ENCODE results near the gene BPIFA1.

Gene BPIFA1

DNA sequence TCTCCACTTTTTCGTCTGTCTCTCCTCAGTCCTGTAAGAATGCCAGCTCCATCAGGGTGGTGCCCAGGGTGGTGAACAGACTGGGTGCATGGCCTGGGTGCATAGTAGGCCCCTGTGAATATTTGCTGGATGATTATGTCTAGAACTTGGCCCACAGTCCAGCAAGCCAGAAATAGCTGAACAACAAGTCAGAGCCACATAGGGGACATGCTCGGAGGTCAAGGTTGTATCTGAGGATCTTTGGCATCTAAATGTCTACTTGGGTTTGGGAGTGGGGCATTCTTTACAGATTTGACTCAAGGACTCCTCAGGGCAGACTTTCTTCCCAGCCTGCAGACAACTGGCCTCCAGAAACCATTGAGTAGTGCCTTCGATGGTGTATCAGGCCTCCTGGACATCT is 36.8 kb upstream of the BPIFA1 start:
- no peaks in the 10 kb centered on the region for H3K36me3 ChIP-seq
- no peak overlapping the region for H3K27ac ChIP-seq
- H3K9me3 ChIP-seq (ENCODE audit: severe bottlenecking), result peaks cover 2% of the 10 kb centered on the region
- no peaks in the 10 kb centered on the region for H3K27me3 ChIP-seq (ENCODE audit: insufficient read depth, low read depth, severe bottlenecking)
- no peak for TF ChIP-seq CTCF (IDR thresholded peaks at IDR 0.05; ENCODE audit: low read depth, low read length)
- DNase-seq, result no peak
- no peak overlapping the region for H3K4me3 ChIP-seq (ENCODE audit: low read depth, low read length)

GRCh38 chr20:33202451-33202850 is 33.3 kb upstream of the BPIFA1 start:
- H3K4me3 ChIP-seq (ENCODE audit: low read depth, low read length), result no peak overlapping the region
- H3K27me3 ChIP-seq (ENCODE audit: insufficient read depth, low read depth, severe bottlenecking), result no peaks in the 10 kb centered on the region
- no peak for DNase-seq
- no peaks in the 10 kb centered on the region for H3K36me3 ChIP-seq
- H3K27ac ChIP-seq, result no peak overlapping the region
- H3K9me3 ChIP-seq (ENCODE audit: severe bottlenecking), result no peaks in the 10 kb centered on the region
- no peak for TF ChIP-seq CTCF (IDR thresholded peaks at IDR 0.05; ENCODE audit: low read depth, low read length)

DNA sequence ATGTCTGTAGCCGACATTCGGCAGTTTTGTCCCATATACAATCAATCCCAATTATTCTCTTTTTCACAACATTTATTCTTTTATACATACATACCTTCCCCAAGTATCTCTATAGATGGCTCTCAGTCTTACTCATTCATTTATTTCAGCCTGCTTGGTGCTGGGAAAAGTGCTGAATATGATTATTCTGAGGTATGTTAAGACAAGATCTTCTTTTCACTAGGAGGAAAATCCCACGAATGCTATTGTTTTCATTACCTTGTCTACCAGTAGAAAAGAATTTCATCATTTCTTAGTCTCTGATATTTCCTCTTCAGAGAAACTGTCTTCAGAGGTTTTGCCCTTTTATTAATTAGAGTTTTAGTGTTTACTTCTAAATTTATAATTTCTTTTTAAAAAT is 32.4 kb upstream of the BPIFA1 start:
- no peak for TF ChIP-seq CTCF (IDR thresholded peaks at IDR 0.05; ENCODE audit: low read depth, low read length)

DNA sequence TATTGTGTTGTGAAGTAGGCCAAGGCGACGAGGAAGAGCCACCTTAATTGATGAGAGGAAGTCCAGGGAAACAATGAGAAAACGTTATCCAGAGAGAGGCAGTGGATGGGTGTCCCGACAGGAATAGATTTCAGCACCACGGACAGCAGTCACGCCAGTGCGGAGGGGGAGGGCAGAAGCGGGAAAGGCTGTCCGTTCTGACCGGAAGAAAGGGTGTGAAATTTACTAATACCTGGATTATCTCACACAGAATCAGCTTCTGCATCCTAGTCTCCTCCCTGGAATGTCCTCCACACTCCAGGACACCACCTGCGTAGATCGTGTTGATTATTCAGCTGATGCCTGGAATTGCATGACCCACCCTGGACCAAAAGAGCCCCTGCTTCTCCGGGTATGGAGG is 26.0 kb upstream of the BPIFA1 start:
- no peaks in the 10 kb centered on the region for H3K36me3 ChIP-seq
- peak; percentile 23 for DNase-seq
- no peaks in the 10 kb centered on the region for H3K27me3 ChIP-seq (ENCODE audit: insufficient read depth, low read depth, severe bottlenecking)
- no peaks in the 10 kb centered on the region for H3K9me3 ChIP-seq (ENCODE audit: severe bottlenecking)
- H3K27ac ChIP-seq, result no peak overlapping the region
- H3K4me3 ChIP-seq (ENCODE audit: low read depth, low read length), result no peak overlapping the region
- TF ChIP-seq CTCF (IDR thresholded peaks at IDR 0.05; ENCODE audit: low read depth, low read length), result no peak

More for the DNA sequence above, 32.4 kb upstream of the BPIFA1 start:
- Histone ChIP-seq H3K27me3 (ENCODE audit: insufficient read depth, low read depth, severe bottlenecking) (no peaks in the 10 kb centered on the region), H3K4me3 (ENCODE audit: low read depth, low read length) (no peak overlapping the region), H3K36me3 (no peaks in the 10 kb centered on the region), H3K9me3 (ENCODE audit: severe bottlenecking) (no peaks in the 10 kb centered on the region), H3K27ac (no peak overlapping the region)
- no peak for DNase-seq

- Histone ChIP-seq H3K9me3 (ENCODE audit: severe bottlenecking) (no peaks in the 10 kb centered on the region), H3K36me3 (no peaks in the 10 kb centered on the region), H3K27ac (no peak overlapping the region), H3K27me3 (ENCODE audit: insufficient read depth, low read depth, severe bottlenecking) (no peaks in the 10 kb centered on the region), H3K4me3 (ENCODE audit: low read depth, low read length) (no peak overlapping the region)
- TF ChIP-seq CTCF (IDR thresholded peaks at IDR 0.05; ENCODE audit: low read depth, low read length), result no peak
- DNase-seq, result no peak
These were observed 25.4 kb upstream of the BPIFA1 start for GRCh38 chr20:33210371-33210770.

- TF ChIP-seq CTCF (IDR thresholded peaks at IDR 0.05; ENCODE audit: low read depth, low read length), result peak; percentile 80
- peak; percentile 88 for DNase-seq
- H3K9me3 ChIP-seq (ENCODE audit: severe bottlenecking), result no peaks in the 10 kb centered on the region
These were observed 23.9 kb upstream of the BPIFA1 start for GRCh38 chr20:33211817-33212424.

More at GRCh38 chr20:33211817-33212424, 23.9 kb upstream of the BPIFA1 start:
- Histone ChIP-seq H3K36me3 (no peaks in the 10 kb centered on the region), H3K4me3 (ENCODE audit: low read depth, low read length) (no peak overlapping the region), H3K27me3 (ENCODE audit: insufficient read depth, low read depth, severe bottlenecking) (no peaks in the 10 kb centered on the region), H3K27ac (no peak overlapping the region)
